H1 (cell line): ENCODE data around the gene PEAK1. TPM values are rescaled to one million over a fixed set of nuclear protein-coding genes. Genes with fewer than 3 reads are reported as not detected.

ENCODE experiments used
- CTCF ChIA-PET: fragments of 300-600 bp; sonication (Branson Sonifier 250); formaldehyde crosslinking; loops from one replicate; lab custom pipeline; 2021; ENCODE audit not compliant: partially characterized antibody; lab: Charles Lee
- POLR2A ChIA-PET: fragments of 300-600 bp; sonication (Branson Sonifier 250); formaldehyde crosslinking; loops from one replicate; lab custom pipeline; 2021; ENCODE audit warnings: inconsistent platforms; ENCODE audit not compliant: partially characterized antibody; lab: Charles Lee
- DNase-seq, 2 experiments: peaks; one replicate each; pipeline versions ENCODE4 v3.0.0 to v3.0.0-alpha.2; 2010 to 2022; ENCODE audit warnings: low spot score in 2 of 2, low read depth in 1 of 2, mixed read lengths in 1 of 2
- FAIRE-seq: peaks from 2 replicates; lab custom pipeline; 2011; peaks lifted over from hg19 to GRCh38; lab: Jason Lieb, UNC
- H2AFZ ChIP-seq: 2 replicates; pipeline ENCODE4 v1.8.1; 2012; ENCODE audit warnings: low read length, inconsistent platforms
- H2AK5ac ChIP-seq: 2 replicates; pipeline ENCODE4 v1.6.1; 2013; ENCODE audit warnings: low read depth, low read length
- H2BK120ac ChIP-seq: replicated peaks from 2 replicates; pipeline ENCODE3; 2013; ENCODE audit warnings: low read depth, low read length, inconsistent platforms
- H2BK12ac ChIP-seq: 2 replicates; pipeline ENCODE4 v1.6.1; 2013; ENCODE audit warnings: low read depth, low read length
- H2BK15ac ChIP-seq: 2 replicates; pipeline ENCODE4 v1.6.1; 2013; ENCODE audit warnings: low read length
- H2BK20ac ChIP-seq: 2 replicates; pipeline ENCODE4 v1.6.1; 2013; ENCODE audit warnings: low read length
- H2BK5ac ChIP-seq: 2 replicates; pipeline ENCODE4 v1.6.1; 2013; ENCODE audit warnings: low read depth, low read length
- H3K14ac ChIP-seq: 2 replicates; pipeline ENCODE4 v1.6.1; 2013; ENCODE audit warnings: inconsistent platforms; ENCODE audit not compliant: insufficient read length
- H3K18ac ChIP-seq: 2 replicates; pipeline ENCODE4 v1.6.1; 2013; ENCODE audit warnings: low read length; ENCODE audit errors: extremely low read depth
- H3K23ac ChIP-seq: 2 replicates; pipeline ENCODE4 v1.6.1; 2013; ENCODE audit warnings: inconsistent platforms; ENCODE audit not compliant: insufficient read length
- H3K23me2 ChIP-seq: 2 replicates; pipeline ENCODE4 v1.6.1; 2013; ENCODE audit warnings: low read depth, low read length
- H3K27ac ChIP-seq: 2 replicates; pipeline ENCODE4 v1.6.1; 2011; ENCODE audit warnings: low read depth, low read length, inconsistent platforms
- H3K27me3 ChIP-seq, 4 experiments: replicated peaks in 1 of 4; 1 replicate in 1 of 4; 2 replicates in 3 of 4; pipeline versions ENCODE4 v1.6.1 to v1.8.1; 2011 to 2013; ENCODE audit warnings: low read length in 3 of 4, mild to moderate bottlenecking in 3 of 4, inconsistent platforms in 2 of 4, mixed read lengths in 2 of 4, moderate library complexity in 1 of 4; ENCODE audit not compliant: control insufficient read depth in 3 of 4, insufficient read depth in 3 of 4; ENCODE audit errors: extremely low read depth in 1 of 4
- H3K36me3 ChIP-seq, 4 experiments: 2 replicates each; pipeline versions ENCODE4 v1.6.1 to v1.8.1; 2011 to 2013; ENCODE audit warnings: mild to moderate bottlenecking in 4 of 4, low read length in 3 of 4, moderate library complexity in 2 of 4, control low read depth in 1 of 4, inconsistent platforms in 1 of 4; ENCODE audit not compliant: insufficient read depth in 4 of 4, control insufficient read depth in 2 of 4
- H3K4ac ChIP-seq: replicated peaks from 2 replicates; pipeline ENCODE3; 2013; ENCODE audit warnings: low read length, low read depth, mixed read lengths, inconsistent platforms; ENCODE audit not compliant: insufficient read length
- H3K4me1 ChIP-seq, 4 experiments: replicated peaks in 1 of 4; 1 replicate in 1 of 4; 2 replicates in 3 of 4; pipeline versions ENCODE4 v1.6.1 to v1.8.1; 2011 to 2013; ENCODE audit warnings: low read length in 3 of 4, inconsistent platforms in 2 of 4, mixed read lengths in 1 of 4; ENCODE audit not compliant: insufficient read depth in 4 of 4, control insufficient read depth in 3 of 4
- H3K4me2 ChIP-seq, 2 experiments: 2 replicates each; pipeline versions ENCODE4 v1.6.1 to v1.8.1; 2011 to 2013; ENCODE audit warnings: low read depth in 2 of 2, low read length in 2 of 2, control low read depth in 1 of 2, inconsistent platforms in 1 of 2, mild to moderate bottlenecking in 1 of 2; ENCODE audit not compliant: insufficient read depth in 1 of 2
- H3K4me3 ChIP-seq, 4 experiments: fragments of 200-600, 300-600 bp in 1 of 4; sonication (generic), shearing (Covaris generic), sonication (Bioruptor Twin) in 1 of 4; 2 replicates each; pipeline versions ENCODE4 v1.5.1 to v1.8.1; 2011 to 2016; ENCODE audit warnings: low read length in 4 of 4, low read depth in 3 of 4, control low read depth in 2 of 4, inconsistent platforms in 2 of 4, mild to moderate bottlenecking in 2 of 4, mixed read lengths in 1 of 4, moderate library complexity in 1 of 4; ENCODE audit not compliant: insufficient read depth in 2 of 4; ENCODE audit errors: extremely low read depth in 1 of 4
- H3K56ac ChIP-seq: replicated peaks from 2 replicates; pipeline ENCODE3; 2013; ENCODE audit warnings: low read depth, mild to moderate bottlenecking, mixed read lengths, low read length, inconsistent platforms; ENCODE audit not compliant: insufficient read length
- H3K79me1 ChIP-seq: 2 replicates; pipeline ENCODE4 v1.6.1; 2013; ENCODE audit warnings: low read depth, low read length, control low read depth
- H3K79me2 ChIP-seq, 2 experiments: 2 replicates each; pipeline versions ENCODE4 v1.6.1 to v1.8.1; 2012 to 2013; ENCODE audit warnings: low read length in 2 of 2, mild to moderate bottlenecking in 2 of 2, inconsistent platforms in 1 of 2; ENCODE audit not compliant: insufficient read depth in 2 of 2, control insufficient read depth in 1 of 2
- H3K9ac ChIP-seq, 4 experiments: replicated peaks in 1 of 4; 1 replicate in 1 of 4; 2 replicates in 3 of 4; pipeline versions ENCODE4 v1.6.1 to v1.8.1; 2011 to 2013; ENCODE audit warnings: low read depth in 3 of 4, low read length in 3 of 4, control low read depth in 2 of 4, mild to moderate bottlenecking in 2 of 4, moderate library complexity in 2 of 4, inconsistent platforms in 1 of 4; ENCODE audit errors: extremely low read depth in 1 of 4
- H3K9me3 ChIP-seq, 2 experiments: 2 replicates each; pipeline versions ENCODE4 v1.6.1 to v1.8.1; 2012 to 2013; ENCODE audit warnings: mild to moderate bottlenecking in 2 of 2, moderate library complexity in 2 of 2, control low read depth in 1 of 2, inconsistent platforms in 1 of 2, low read depth in 1 of 2, low read length in 1 of 2, mixed read lengths in 1 of 2; ENCODE audit not compliant: insufficient read depth in 2 of 2
- H4K20me1 ChIP-seq, 2 experiments: replicated peaks in 1 of 2; 2 replicates each; pipeline versions ENCODE3 to v1.8.1; 2011 to 2013; ENCODE audit warnings: inconsistent platforms in 2 of 2, low read length in 2 of 2, mild to moderate bottlenecking in 1 of 2; ENCODE audit not compliant: insufficient read depth in 2 of 2, control insufficient read depth in 1 of 2
- H4K5ac ChIP-seq: 2 replicates; pipeline ENCODE4 v1.6.1; 2013; ENCODE audit warnings: low read length, low read depth, mixed read lengths, inconsistent platforms; ENCODE audit not compliant: insufficient read length
- H4K8ac ChIP-seq: 2 replicates; pipeline ENCODE4 v1.8.0; 2013; ENCODE audit warnings: mild to moderate bottlenecking, moderate library complexity, low read length, inconsistent platforms; ENCODE audit not compliant: insufficient read depth; ENCODE audit errors: extremely low read depth
- H4K91ac ChIP-seq: replicated peaks from 2 replicates; pipeline ENCODE3; 2013; ENCODE audit warnings: low read length, mixed read lengths, inconsistent platforms; ENCODE audit not compliant: insufficient read length
- CBX5 ChIP-seq: fragments of 300-800, 300-1000 bp; sonication (generic); IDR thresholded peaks from 2 replicates; pipeline ENCODE4 v1.7.1; 2016; ENCODE audit warnings: antibody characterized with exemption, low read length, low read depth
- CTBP2 ChIP-seq: IDR thresholded peaks from 2 replicates; pipeline ENCODE4 v1.7.0; 2011; ENCODE audit warnings: borderline replicate concordance, mild to moderate bottlenecking, moderate library complexity, mixed read lengths, low read length; ENCODE audit not compliant: insufficient read depth, insufficient read length
- E2F6 ChIP-seq: IDR thresholded peaks from 2 replicates; pipeline ENCODE4 v1.6.1; 2012; ENCODE audit warnings: inconsistent platforms
- HDAC6 ChIP-seq: IDR thresholded peaks from one replicate; pipeline ENCODE4 v1.7.1; 2012; ENCODE audit warnings: low read depth, mild to moderate bottlenecking, inconsistent platforms, low read length, moderate library complexity
- KDM4A ChIP-seq: IDR thresholded peaks from one replicate; pipeline ENCODE4 v1.7.1; 2012; ENCODE audit warnings: low read depth, mild to moderate bottlenecking, moderate library complexity, low read length, inconsistent platforms; ENCODE audit not compliant: severe bottlenecking
- NANOG ChIP-seq: IDR thresholded peaks from 2 replicates; pipeline ENCODE4 v1.6.1; 2011; ENCODE audit warnings: low read length, low read depth, mild to moderate bottlenecking, inconsistent platforms; ENCODE audit not compliant: insufficient read depth, poor library complexity, severe bottlenecking
- POLR2AphosphoS5 ChIP-seq: IDR thresholded peaks from 2 replicates; pipeline ENCODE4 v1.6.1; 2011; ENCODE audit warnings: low read depth, low read length
- POU5F1 ChIP-seq: IDR thresholded peaks from 2 replicates; pipeline ENCODE4 v1.6.1; 2011; ENCODE audit warnings: low read depth, mild to moderate bottlenecking, low read length, moderate library complexity
- RNF2 ChIP-seq: fragments of 200-900, 300-1000 bp; sonication (generic); IDR thresholded peaks from 2 replicates; pipeline ENCODE4 v1.7.1; 2016; ENCODE audit warnings: borderline replicate concordance, low read depth, mild to moderate bottlenecking, antibody characterized with exemption, low read length; ENCODE audit not compliant: poor library complexity, severe bottlenecking; ENCODE audit errors: missing control alignments
- SIX5 ChIP-seq: IDR thresholded peaks from 2 replicates; pipeline ENCODE4 v1.6.1; 2011; ENCODE audit warnings: mild to moderate bottlenecking, low read depth, low read length
- TCF12 ChIP-seq: IDR thresholded peaks from 2 replicates; pipeline ENCODE4 v1.6.1; 2011; ENCODE audit warnings: low read depth, mild to moderate bottlenecking, low read length
- ZNF274 ChIP-seq: IDR thresholded peaks from 2 replicates; pipeline ENCODE4 v1.7.0; 2012; ENCODE audit warnings: low read length, borderline replicate concordance; ENCODE audit errors: extremely low read depth
- polyA plus RNA-seq, 7 experiments: library from polyadenylated mRNA; depleted of rRNA in 3 of 7; stranded (reverse) in 5 of 7; unstranded in 2 of 7; fragments of >200 nt in 5 of 7; fragments of 200-250 nt in 2 of 7; gene quantifications; 1 replicate in 5 of 7; 2 replicates in 1 of 7; 4 replicates in 1 of 7; pipeline versions ENCODE4 v1.2.1 to v1.2.3, GENCODE V29; 2011 to 2013; ENCODE audit warnings: missing spikeins in 2 of 7, mixed read lengths in 2 of 7
- total RNA-seq: library from RNA; stranded (reverse); fragmentation: NEBNext Ultra II Directional; extraction: Animal tissue kit (Norgen Biotek cat#: 25700); gene quantifications from 2 replicates; pipeline ENCODE4 v1.2.1, GENCODE V29; 2021
- TF ChIP-seq, protein P1 (sequence below): IDR thresholded peaks from 2 replicates; pipeline ENCODE4 v1.6.1; 2012; ENCODE audit warnings: inconsistent platforms

PEAK1 gene
- total and polyA plus RNA-seq, 2 of the 8 experiments (the other 6 are each of a cell fraction or from before 2014, with no cell fraction given), result 8.8 to 44.8 TPM

- H3K4ac ChIP-seq, result no peak overlapping the region
- H3K4me3 ChIP-seq, result no peak overlapping the region
- no peak overlapping the region for H3K4me2 ChIP-seq
- H3K9ac ChIP-seq, result no peak overlapping the region
- H3K9me3 ChIP-seq, result peaks cover 0 to 3% of the 10 kb centered on the region in 2 experiments; a peak in 1 of 4 replicates
- H2AK5ac ChIP-seq, result no peak overlapping the region
- no peak overlapping the region for H4K8ac ChIP-seq
- H4K91ac ChIP-seq, result no peak overlapping the region
- 0 out of 2 replicates have a peak, but pooled peaks cover 2% of the 10 kb centered on the region for H3K79me1 ChIP-seq
- H3K23me2 ChIP-seq, result no peaks in the 10 kb centered on the region
- H2BK120ac ChIP-seq, result no peak overlapping the region
- H4K20me1 ChIP-seq, result no peaks in the 10 kb centered on the region
- DNase-seq (no peak), FAIRE-seq (no peak)
- H3K14ac ChIP-seq, result no peak overlapping the region
- H3K27me3 ChIP-seq, result no peaks in the 10 kb centered on the region
- no peak overlapping the region for H3K56ac ChIP-seq
- H4K5ac ChIP-seq, result no peak overlapping the region
- no peak overlapping the region for H2BK5ac ChIP-seq
- peaks cover 0 to 13% of the 10 kb centered on the region in 2 experiments; a peak in 2 of 4 replicates for H3K79me2 ChIP-seq
- H3K27ac ChIP-seq, result no peak overlapping the region
- H2BK15ac ChIP-seq, result no peak overlapping the region
- H3K36me3 ChIP-seq, result peaks cover 3 to 17% (median 7%) of the 10 kb centered on the region in 4 experiments; a peak in 6 of 8 replicates
- peaks cover 0 to 4% (median 0%) of the 10 kb centered on the region in 4 experiments; a peak in 1 of 7 replicates for H3K4me1 ChIP-seq
- ChIA-PET CTCF (interaction anchor here (0.7 kb wide), 1 partner anchor 28 kb away, joined by 3 read pairs; no protein-coding TSS in a partner anchor), POLR2A (no interaction called here)
- no peak overlapping the region for H2BK20ac ChIP-seq
- TF ChIP-seq POU5F1 (no peak), SIX5 (no peak), POLR2AphosphoS5 (no peak), CBX5 (no peak), KDM4A (no peak), RNF2 (no peak), E2F6 (no peak), HDAC6 (no peak), CTBP2 (no peak), TCF12 (no peak), NANOG (no peak), ZNF274 (no peak)
- TF ChIP-seq, protein P1, sequence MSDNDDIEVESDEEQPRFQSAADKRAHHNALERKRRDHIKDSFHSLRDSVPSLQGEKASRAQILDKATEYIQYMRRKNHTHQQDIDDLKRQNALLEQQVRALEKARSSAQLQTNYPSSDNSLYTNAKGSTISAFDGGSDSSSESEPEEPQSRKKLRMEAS, result no peak
- no peak overlapping the region for H2BK12ac ChIP-seq
- H3K18ac ChIP-seq, result no peak overlapping the region
- no peak overlapping the region for H2AFZ ChIP-seq
- H3K23ac ChIP-seq, result no peak overlapping the region
These were observed 35.0 kb upstream of the PEAK1 start for GRCh38 chr15:77454951-77455350.
